HCT116 (cell line): ENCODE data around the gene NLRP10. TPM values are rescaled to one million over a fixed set of nuclear protein-coding genes. Genes with fewer than 3 reads are reported as not detected.

Source experiments
- ATAC-seq: fragments of 200-7000 bp; cut with Tn5 transposase; 2 replicates; pipeline ENCODE4 v1.9.1; 2020; ENCODE audit warnings: mild to moderate bottlenecking, moderate library complexity
- BruUV-seq: library from RNA; stranded (reverse); fragments of 400-500 nt; replicated peaks from 2 replicates; lab custom pipeline; 2021; lab: Mats Ljungman, UMichigan
- CTCF ChIA-PET: fragments of 300-600 bp; sonication (Branson Sonifier 250); formaldehyde crosslinking; loops from one replicate; lab custom pipeline; 2021; ENCODE audit warnings: antibody characterized with exemption; lab: Charles Lee
- POLR2A ChIA-PET: fragments of 300-600, 350-600 bp; sonication (Branson Sonifier 250); formaldehyde crosslinking; loops from one replicate; lab custom pipeline; 2021; ENCODE audit warnings: antibody characterized with exemption; lab: Charles Lee
- RAD21 ChIA-PET, 2 experiments: fragments of 300-600 bp; sonication (Branson Sonifier 250); formaldehyde crosslinking; loops; one replicate each; lab custom pipeline; 2023; ENCODE audit warnings: low total read pairs in 2 of 2; ENCODE audit not compliant: uncharacterized antibody in 2 of 2, unreplicated experiment in 2 of 2, low non-redundant PET in 1 of 2; lab: Charles Lee
- DNase-seq: peaks from one replicate; pipeline ENCODE4 v3.0.0-alpha.2; 2010; ENCODE audit warnings: low read depth, low spot score
- H2AFZ ChIP-seq: fragments of 200-600 bp; shearing (Covaris generic), sonication (generic); 2 replicates; pipeline ENCODE4 v1.6.1; 2017; ENCODE audit warnings: low read depth, mixed run types, mixed read lengths, antibody characterized with exemption, low read length; ENCODE audit not compliant: poor library complexity, severe bottlenecking
- H3K27ac ChIP-seq: 2 replicates; pipeline ENCODE4 v1.5.1; 2012; ENCODE audit warnings: low read depth, low read length
- H3K27me3 ChIP-seq: fragments of 200-600 bp; sonication (generic); 2 replicates; pipeline ENCODE4 v1.6.1; 2016; ENCODE audit warnings: mixed run types, low read length, mixed read lengths; ENCODE audit not compliant: insufficient read depth
- H3K36me3 ChIP-seq, 2 experiments: fragments of 200-500 bp in 1 of 2; fragments of 200-600 bp in 1 of 2; sonication (Bioruptor generic) in 1 of 2; sonication (generic) in 1 of 2; 2 replicates each; pipeline versions ENCODE4 v1.5.1 to v1.6.1; 2014 to 2016; ENCODE audit warnings: low read length in 2 of 2, inconsistent platforms in 1 of 2, mixed read lengths in 1 of 2, mixed run types in 1 of 2; ENCODE audit not compliant: insufficient read depth in 2 of 2, control insufficient read depth in 1 of 2
- H3K4me1 ChIP-seq, 2 experiments: fragments of 200-600 bp in 1 of 2; sonication (generic) in 1 of 2; 2 replicates each; pipeline versions ENCODE4 v1.5.1 to v1.6.1; 2012 to 2017; ENCODE audit warnings: low read length in 2 of 2, inconsistent platforms in 1 of 2, mild to moderate bottlenecking in 1 of 2, mixed read lengths in 1 of 2, mixed run types in 1 of 2, moderate library complexity in 1 of 2; ENCODE audit not compliant: insufficient read depth in 2 of 2, control insufficient read depth in 1 of 2
- H3K4me2 ChIP-seq: fragments of 200-600 bp; sonication (generic); 2 replicates; pipeline ENCODE4 v1.6.1; 2017; ENCODE audit warnings: mixed run types, low read length, mixed read lengths
- H3K4me3 ChIP-seq, 2 experiments: fragments of 200-600 bp in 1 of 2; sonication (generic) in 1 of 2; replicated peaks in 1 of 2; 2 replicates each; pipeline ENCODE4 v1.5.1; 2011 to 2016; ENCODE audit warnings: low read length in 2 of 2, control low read depth in 1 of 2, low read depth in 1 of 2, mild to moderate bottlenecking in 1 of 2, mixed read lengths in 1 of 2, mixed run types in 1 of 2
- H3K79me2 ChIP-seq: fragments of 200-600 bp; sonication (generic); 2 replicates; pipeline ENCODE4 v1.6.1; 2017; ENCODE audit warnings: mild to moderate bottlenecking, mixed run types, low read length, moderate library complexity, mixed read lengths; ENCODE audit not compliant: insufficient read depth
- H3K9ac ChIP-seq: fragments of 200-600 bp; sonication (generic); 2 replicates; pipeline ENCODE4 v1.6.1; 2016; ENCODE audit warnings: low read length, mixed read lengths
- H3K9me2 ChIP-seq: fragments of 200-600 bp; sonication (generic), shearing (Covaris generic); 2 replicates; pipeline ENCODE4 v1.6.1; 2017; ENCODE audit warnings: mixed run types, mild to moderate bottlenecking, moderate library complexity; ENCODE audit not compliant: insufficient read depth
- H3K9me3 ChIP-seq, 2 experiments: fragments of 200-500 bp in 1 of 2; fragments of 200-600 bp in 1 of 2; sonication (Bioruptor generic) in 1 of 2; sonication (generic) in 1 of 2; 2 replicates each; pipeline ENCODE4 v1.6.1; 2014 to 2017; ENCODE audit warnings: low read length in 2 of 2, mixed read lengths in 2 of 2, inconsistent platforms in 1 of 2, low read depth in 1 of 2, mild to moderate bottlenecking in 1 of 2, mixed run types in 1 of 2, moderate library complexity in 1 of 2; ENCODE audit not compliant: control insufficient read depth in 1 of 2, insufficient read depth in 1 of 2
- H4K20me1 ChIP-seq: fragments of 200-600 bp; sonication (generic), shearing (Covaris generic); 2 replicates; pipeline ENCODE4 v1.6.1; 2017; ENCODE audit warnings: mixed run types, mild to moderate bottlenecking, moderate library complexity; ENCODE audit not compliant: insufficient read depth
- CBX3 ChIP-seq: IDR thresholded peaks from 2 replicates; pipeline ENCODE4 v1.6.1; 2012; ENCODE audit warnings: low read depth
- EGR1 ChIP-seq: IDR thresholded peaks from 2 replicates; pipeline ENCODE4 v1.6.1; 2012; ENCODE audit warnings: low read depth
- ELF1 ChIP-seq: IDR thresholded peaks from 2 replicates; pipeline ENCODE4 v1.6.1; 2012; ENCODE audit warnings: low read depth, borderline replicate concordance
- EZH2 ChIP-seq: fragments of 200-600 bp; sonication (generic); IDR thresholded peaks from 2 replicates; pipeline ENCODE4 v1.6.1; 2017; ENCODE audit warnings: antibody characterized with exemption, mixed run types
- EZH2phosphoT487 ChIP-seq: fragments of 200-600 bp; IDR thresholded peaks from 2 replicates; pipeline ENCODE4 v1.6.1; 2018; ENCODE audit warnings: antibody characterized with exemption, borderline replicate concordance
- FOSL1 ChIP-seq: IDR thresholded peaks from 2 replicates; pipeline ENCODE4 v1.6.1; 2012; ENCODE audit warnings: low read depth
- JUND ChIP-seq: IDR thresholded peaks from 2 replicates; pipeline ENCODE4 v1.6.1; 2012
- POLR2A ChIP-seq: IDR thresholded peaks from 2 replicates; pipeline ENCODE4 v1.7.0; 2011; ENCODE audit warnings: borderline replicate concordance; ENCODE audit not compliant: insufficient read depth, insufficient read length; ENCODE audit errors: extremely low read depth
- POLR2AphosphoS5 ChIP-seq: IDR thresholded peaks from 2 replicates; pipeline ENCODE4 v1.6.1; 2011; ENCODE audit warnings: mild to moderate bottlenecking, low read depth, low read length, moderate library complexity
- RAD21 ChIP-seq: IDR thresholded peaks from 2 replicates; pipeline ENCODE4 v1.6.1; 2012; ENCODE audit warnings: low read depth, mild to moderate bottlenecking
- SRF ChIP-seq: IDR thresholded peaks from 2 replicates; pipeline ENCODE4 v1.6.1; 2012; ENCODE audit warnings: low read depth
- TCF7L2 ChIP-seq: IDR thresholded peaks from 2 replicates; pipeline ENCODE4 v1.7.0; 2011; ENCODE audit warnings: borderline replicate concordance, inconsistent platforms; ENCODE audit not compliant: insufficient read depth, insufficient read length; ENCODE audit errors: extremely low read depth
- YY1 ChIP-seq: IDR thresholded peaks from 2 replicates; pipeline ENCODE4 v1.6.1; 2011; ENCODE audit warnings: low read length, low read depth, moderate library complexity, mild to moderate bottlenecking; ENCODE audit not compliant: insufficient replicate concordance; ENCODE audit errors: extremely low read depth
- ZFX ChIP-seq: fragments of 450-650 bp; IDR thresholded peaks from 2 replicates; pipeline ENCODE4 v1.6.1; 2017
- intact Hi-C: fragments of 100-400 bp; cut with micrococcal nuclease; formaldehyde crosslinking; loops from 2 replicates; pipeline ENCODE4 v1.10.0; 2022
- total RNA-seq: library from RNA; stranded (reverse); gene quantifications from one replicate; pipeline ENCODE4 v1.2.1, GENCODE V29; 2021; ENCODE audit not compliant: unreplicated experiment
- TF ChIP-seq, protein P1 (sequence below): IDR thresholded peaks from 2 replicates; pipeline ENCODE4 v1.6.1; 2012; ENCODE audit warnings: low read depth
- TF ChIP-seq, protein P2 (sequence below): IDR thresholded peaks from 2 replicates; pipeline ENCODE4 v1.6.1; 2012
- TF ChIP-seq, protein P3 (sequence below), 3 experiments: fragments of 200-600 bp in 1 of 3; sonication (generic) in 1 of 3; IDR thresholded peaks in 2 of 3; conservative IDR thresholded peaks in 1 of 3; 2 replicates each; pipeline ENCODE4 v1.5.1; 2012 to 2017; ENCODE audit warnings: low read depth in 2 of 3, low read length in 2 of 3, antibody characterized with exemption in 1 of 3, borderline replicate concordance in 1 of 3, control low read depth in 1 of 3, mild to moderate bottlenecking in 1 of 3, mixed read lengths in 1 of 3, mixed run types in 1 of 3, moderate library complexity in 1 of 3; ENCODE audit not compliant: insufficient read depth in 1 of 3

NLRP10 gene
- total RNA-seq, 1 experiment from 2014 or later = not detected

DNA sequence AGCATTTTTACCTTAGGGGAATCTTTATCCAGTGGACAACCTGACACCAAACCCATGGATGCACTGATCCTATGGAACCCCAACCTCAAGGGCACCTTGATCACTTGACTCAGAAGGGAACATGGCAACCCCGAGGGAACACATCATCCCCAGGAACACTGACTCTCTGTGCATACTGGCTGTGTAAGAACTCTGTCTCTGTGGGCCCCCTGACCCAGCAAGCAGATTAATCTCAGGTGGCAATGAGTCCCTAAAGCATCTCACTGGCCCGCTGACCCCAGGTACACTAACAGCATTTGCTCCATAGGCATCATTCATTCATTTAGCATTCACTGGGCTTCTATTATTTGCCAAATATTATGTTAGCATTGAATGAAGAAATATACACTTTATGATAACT lies 38.8 kb upstream of the NLRP10 start:
- no peaks in the 10 kb centered on the region for H3K27me3 ChIP-seq
- no peak overlapping the region for H3K4me2 ChIP-seq
- TF ChIP-seq EGR1 (no peak), ELF1 (no peak), EZH2 (no peak), FOSL1 (no peak), TCF7L2 (no peak), POLR2A (no peak), EZH2phosphoT487 (no peak)
- H3K27ac ChIP-seq = no peak overlapping the region
- BruUV-seq = no TSS peak
- no peak overlapping the region for H2AFZ ChIP-seq
- no peaks in the 10 kb centered on the region for H3K79me2 ChIP-seq
- peaks cover 2 to 13% of the 10 kb centered on the region in 2 experiments; a peak in 1 of 4 replicates for H3K36me3 ChIP-seq
- no peaks in the 10 kb centered on the region for H3K4me1 ChIP-seq
- no peaks in the 10 kb centered on the region for H3K9me2 ChIP-seq
- intact Hi-C loops = no loop called here
- no peak for DNase-seq
- CTCF ChIA-PET = interaction anchor here (1.2 to 7.7 kb wide), 2 partner anchors 17 to 93 kb away, joined by 4 to 184 read pairs; partner anchors contain the start of gene EIF3F
- no peak overlapping the region for H3K9ac ChIP-seq
- POLR2A ChIA-PET = no interaction called here
- ATAC-seq = no peak
- H3K4me3 ChIP-seq = no peak overlapping the region
- H3K9me3 ChIP-seq = no peaks in the 10 kb centered on the region
- no peaks in the 10 kb centered on the region for H4K20me1 ChIP-seq
- RAD21 ChIA-PET = no interaction called here

DNA sequence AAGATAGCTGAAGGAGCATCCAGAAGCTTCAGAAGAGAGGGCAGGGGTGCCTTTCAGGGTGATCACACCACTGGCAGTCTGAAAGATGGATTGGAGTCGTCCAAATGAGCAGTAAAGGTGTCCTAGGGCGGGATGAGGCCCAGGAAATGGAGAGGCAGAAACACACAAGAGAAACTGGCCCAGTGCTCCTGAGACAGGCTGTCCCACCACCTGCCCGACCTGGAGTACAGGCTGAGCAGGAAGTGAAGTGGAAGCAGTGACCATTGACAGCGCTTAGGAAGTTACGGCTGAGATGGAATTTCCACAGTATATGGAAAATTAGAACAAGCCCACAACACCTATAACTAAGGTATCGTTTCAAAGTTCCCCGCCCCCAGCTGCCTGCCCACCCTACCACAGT lies 37.9 kb upstream of the NLRP10 start:
- no peaks in the 10 kb centered on the region for H3K4me1 ChIP-seq
- ChIA-PET CTCF (interaction anchor here (1.3 to 7.7 kb wide), 2 partner anchors 87 to 94 kb away, joined by 5 to 184 read pairs; no protein-coding TSS in a partner anchor), POLR2A (no interaction called here), RAD21 (no interaction called here)
- no peak overlapping the region for H3K4me2 ChIP-seq
- H3K9me3 ChIP-seq = no peaks in the 10 kb centered on the region
- no peak overlapping the region for H3K4me3 ChIP-seq
- no peak overlapping the region for H2AFZ ChIP-seq
- no TSS peak for BruUV-seq
- H4K20me1 ChIP-seq = no peaks in the 10 kb centered on the region
- peaks cover 7 to 15% of the 10 kb centered on the region in 2 experiments; a peak in 3 of 4 replicates for H3K36me3 ChIP-seq
- DNase-seq = no peak
- no peaks in the 10 kb centered on the region for H3K9me2 ChIP-seq
- intact Hi-C loops = no loop called here
- no peak for ATAC-seq
- H3K79me2 ChIP-seq = no peaks in the 10 kb centered on the region
- H3K9ac ChIP-seq = no peak overlapping the region
- no peak overlapping the region for H3K27ac ChIP-seq
- H3K27me3 ChIP-seq = no peaks in the 10 kb centered on the region
- TF ChIP-seq RAD21 (no peak), YY1 (no peak), POLR2AphosphoS5 (no peak), ZFX (no peak), EZH2phosphoT487 (no peak), ELF1 (no peak), CBX3 (no peak), JUND (no peak), SRF (no peak), FOSL1 (no peak)
- TF ChIP-seq, protein P1, sequence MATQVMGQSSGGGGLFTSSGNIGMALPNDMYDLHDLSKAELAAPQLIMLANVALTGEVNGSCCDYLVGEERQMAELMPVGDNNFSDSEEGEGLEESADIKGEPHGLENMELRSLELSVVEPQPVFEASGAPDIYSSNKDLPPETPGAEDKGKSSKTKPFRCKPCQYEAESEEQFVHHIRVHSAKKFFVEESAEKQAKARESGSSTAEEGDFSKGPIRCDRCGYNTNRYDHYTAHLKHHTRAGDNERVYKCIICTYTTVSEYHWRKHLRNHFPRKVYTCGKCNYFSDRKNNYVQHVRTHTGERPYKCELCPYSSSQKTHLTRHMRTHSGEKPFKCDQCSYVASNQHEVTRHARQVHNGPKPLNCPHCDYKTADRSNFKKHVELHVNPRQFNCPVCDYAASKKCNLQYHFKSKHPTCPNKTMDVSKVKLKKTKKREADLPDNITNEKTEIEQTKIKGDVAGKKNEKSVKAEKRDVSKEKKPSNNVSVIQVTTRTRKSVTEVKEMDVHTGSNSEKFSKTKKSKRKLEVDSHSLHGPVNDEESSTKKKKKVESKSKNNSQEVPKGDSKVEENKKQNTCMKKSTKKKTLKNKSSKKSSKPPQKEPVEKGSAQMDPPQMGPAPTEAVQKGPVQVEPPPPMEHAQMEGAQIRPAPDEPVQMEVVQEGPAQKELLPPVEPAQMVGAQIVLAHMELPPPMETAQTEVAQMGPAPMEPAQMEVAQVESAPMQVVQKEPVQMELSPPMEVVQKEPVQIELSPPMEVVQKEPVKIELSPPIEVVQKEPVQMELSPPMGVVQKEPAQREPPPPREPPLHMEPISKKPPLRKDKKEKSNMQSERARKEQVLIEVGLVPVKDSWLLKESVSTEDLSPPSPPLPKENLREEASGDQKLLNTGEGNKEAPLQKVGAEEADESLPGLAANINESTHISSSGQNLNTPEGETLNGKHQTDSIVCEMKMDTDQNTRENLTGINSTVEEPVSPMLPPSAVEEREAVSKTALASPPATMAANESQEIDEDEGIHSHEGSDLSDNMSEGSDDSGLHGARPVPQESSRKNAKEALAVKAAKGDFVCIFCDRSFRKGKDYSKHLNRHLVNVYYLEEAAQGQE = no peak
- TF ChIP-seq, protein P2, sequence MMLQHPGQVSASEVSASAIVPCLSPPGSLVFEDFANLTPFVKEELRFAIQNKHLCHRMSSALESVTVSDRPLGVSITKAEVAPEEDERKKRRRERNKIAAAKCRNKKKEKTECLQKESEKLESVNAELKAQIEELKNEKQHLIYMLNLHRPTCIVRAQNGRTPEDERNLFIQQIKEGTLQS = no peak
- TF ChIP-seq, protein P3, sequence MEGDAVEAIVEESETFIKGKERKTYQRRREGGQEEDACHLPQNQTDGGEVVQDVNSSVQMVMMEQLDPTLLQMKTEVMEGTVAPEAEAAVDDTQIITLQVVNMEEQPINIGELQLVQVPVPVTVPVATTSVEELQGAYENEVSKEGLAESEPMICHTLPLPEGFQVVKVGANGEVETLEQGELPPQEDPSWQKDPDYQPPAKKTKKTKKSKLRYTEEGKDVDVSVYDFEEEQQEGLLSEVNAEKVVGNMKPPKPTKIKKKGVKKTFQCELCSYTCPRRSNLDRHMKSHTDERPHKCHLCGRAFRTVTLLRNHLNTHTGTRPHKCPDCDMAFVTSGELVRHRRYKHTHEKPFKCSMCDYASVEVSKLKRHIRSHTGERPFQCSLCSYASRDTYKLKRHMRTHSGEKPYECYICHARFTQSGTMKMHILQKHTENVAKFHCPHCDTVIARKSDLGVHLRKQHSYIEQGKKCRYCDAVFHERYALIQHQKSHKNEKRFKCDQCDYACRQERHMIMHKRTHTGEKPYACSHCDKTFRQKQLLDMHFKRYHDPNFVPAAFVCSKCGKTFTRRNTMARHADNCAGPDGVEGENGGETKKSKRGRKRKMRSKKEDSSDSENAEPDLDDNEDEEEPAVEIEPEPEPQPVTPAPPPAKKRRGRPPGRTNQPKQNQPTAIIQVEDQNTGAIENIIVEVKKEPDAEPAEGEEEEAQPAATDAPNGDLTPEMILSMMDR (IDR thresholded peaks at IDR 0.05 in 2 of 3, conservative IDR thresholded peaks at IDR 0.05 in 1 of 3; ENCODE audit: borderline replicate concordance in 1 of 3, insufficient read depth in 1 of 3, low read depth in 2 of 3, low read length in 2 of 3) = no peak
